Endometrium (tissue), 2 donors: ENCODE data around the gene TTC29.
"Not testable (repeated sequence)": the region's sequence is repeated elsewhere in the genome, so short reads cannot be mapped to it uniquely, and the experiment has no call there.

Source experiments
- FAIRE-seq: peaks from 2 replicates; lab custom pipeline; 2012; peaks lifted over from hg19 to GRCh38; lab: Jason Lieb, UNC
- donor health status: control.
- donor health status: control.

TTC29 gene

DNA sequence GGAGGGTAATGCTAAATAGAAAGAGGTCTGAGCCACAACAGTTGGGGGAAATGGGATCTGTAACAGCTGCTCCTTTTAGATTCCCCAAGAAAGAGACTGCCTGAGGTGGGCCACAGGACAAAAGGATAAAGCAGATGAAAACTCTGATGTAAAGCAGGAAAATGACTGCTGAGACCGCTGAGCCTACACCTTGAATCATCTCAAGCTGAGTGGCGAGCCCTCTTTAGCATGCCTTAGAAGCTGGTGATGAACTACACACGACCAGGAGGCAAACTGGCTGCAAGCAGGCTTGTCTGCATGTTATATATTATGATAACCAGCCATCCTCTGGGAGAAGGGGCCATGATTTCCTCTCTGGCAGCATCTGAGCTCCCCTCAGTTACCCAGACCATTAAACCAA is 88.4 kb downstream of the TTC29 start:
- no peak for FAIRE-seq

DNA sequence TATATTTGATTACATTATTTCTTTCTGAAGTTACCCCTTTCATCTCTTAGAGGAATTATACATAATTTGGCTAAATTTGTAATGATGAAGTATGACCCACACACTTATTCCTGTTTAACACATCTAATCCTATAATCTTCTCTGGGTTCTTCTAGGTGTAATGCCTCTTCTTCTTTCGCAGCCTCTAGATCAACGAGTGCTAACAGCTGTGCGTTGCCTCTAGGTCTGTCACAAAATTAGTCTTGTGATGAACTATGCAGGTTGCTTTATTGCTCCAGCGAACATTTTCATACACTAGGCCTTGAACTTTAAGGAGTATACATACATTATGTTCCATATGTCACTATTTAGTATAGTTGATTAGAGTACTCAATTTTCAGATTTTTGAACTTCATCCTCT is 89.9 kb downstream of the TTC29 start:
- no peak for FAIRE-seq

DNA sequence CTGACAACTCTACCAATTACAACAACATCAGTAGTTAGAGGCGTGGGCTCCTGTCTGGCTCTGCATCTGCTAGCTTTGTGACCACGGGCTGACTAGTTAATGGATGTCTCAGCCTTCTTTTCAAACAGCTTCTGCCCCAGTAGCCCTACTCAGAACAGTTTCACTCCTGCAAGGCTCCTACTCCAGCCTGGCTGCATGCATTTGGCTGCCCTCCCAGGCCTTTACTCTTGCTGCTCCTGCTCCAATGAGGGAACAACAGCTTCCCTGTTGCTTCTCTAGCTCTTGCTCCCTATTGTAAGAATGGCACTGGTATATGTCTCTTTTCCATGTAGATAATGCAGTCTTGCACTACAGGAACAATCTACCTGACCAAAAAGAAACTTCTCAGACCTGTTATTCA is 93.3 kb downstream of the TTC29 start:
- no peak for FAIRE-seq

DNA sequence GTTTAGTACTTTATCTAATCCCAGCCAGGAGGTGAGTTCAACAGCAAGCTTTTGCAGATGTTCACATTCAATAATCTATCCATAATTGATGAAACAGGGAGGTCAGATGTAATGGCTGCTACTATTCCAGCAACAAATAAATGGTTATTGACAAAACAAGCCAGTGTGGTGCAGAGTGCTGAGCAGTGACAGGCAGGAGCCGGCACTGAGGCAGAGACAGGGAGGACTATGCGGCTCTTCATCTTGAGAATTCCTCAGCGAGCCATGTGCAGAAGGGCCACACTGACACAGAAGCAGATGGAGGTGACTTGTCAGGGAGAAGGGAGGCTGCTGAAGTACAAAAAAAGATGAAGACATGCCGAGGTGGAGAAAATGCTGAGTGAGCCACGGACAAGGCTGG is 98.3 kb downstream of the TTC29 start:
- no peak for FAIRE-seq

DNA sequence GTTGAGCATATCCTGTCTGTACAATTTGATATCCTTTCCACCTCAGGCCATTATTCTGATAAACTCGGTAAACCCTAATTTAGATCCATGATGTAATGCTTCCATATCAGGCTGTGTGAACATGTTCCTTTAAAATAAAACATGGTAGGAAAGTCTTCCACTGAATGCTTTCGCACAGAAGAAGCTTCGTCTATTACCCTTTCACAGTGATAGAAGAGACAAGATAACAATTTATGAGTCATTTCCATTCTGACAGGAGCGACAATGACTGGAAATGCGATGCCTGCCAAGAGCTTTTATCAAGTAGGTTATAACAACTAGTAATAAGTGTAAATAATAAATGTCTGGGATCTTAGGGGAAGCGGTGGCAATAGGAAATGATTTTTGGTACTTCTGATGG is 98.8 kb downstream of the TTC29 start:
- no peak for FAIRE-seq

DNA sequence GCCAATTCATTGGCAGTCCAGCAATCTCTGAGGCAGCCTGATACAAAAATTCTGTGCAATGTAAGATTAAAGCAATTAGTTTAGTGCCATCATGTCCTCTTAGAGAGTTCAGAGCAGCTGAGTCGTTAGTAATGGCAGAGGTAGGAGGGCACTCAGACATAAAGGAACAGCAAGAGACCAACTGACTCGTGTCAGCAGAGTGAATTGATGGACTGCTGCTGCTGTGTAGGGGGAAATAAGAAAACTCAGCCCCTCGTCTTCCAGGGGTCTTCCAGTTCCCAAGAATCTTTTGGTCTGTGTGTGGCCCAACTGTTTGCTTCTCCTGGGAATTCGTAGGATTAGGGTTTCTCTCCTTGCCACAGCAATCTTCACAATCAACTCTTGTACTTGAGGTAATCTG is 100.9 kb downstream of the TTC29 start:
- no peak for FAIRE-seq

DNA sequence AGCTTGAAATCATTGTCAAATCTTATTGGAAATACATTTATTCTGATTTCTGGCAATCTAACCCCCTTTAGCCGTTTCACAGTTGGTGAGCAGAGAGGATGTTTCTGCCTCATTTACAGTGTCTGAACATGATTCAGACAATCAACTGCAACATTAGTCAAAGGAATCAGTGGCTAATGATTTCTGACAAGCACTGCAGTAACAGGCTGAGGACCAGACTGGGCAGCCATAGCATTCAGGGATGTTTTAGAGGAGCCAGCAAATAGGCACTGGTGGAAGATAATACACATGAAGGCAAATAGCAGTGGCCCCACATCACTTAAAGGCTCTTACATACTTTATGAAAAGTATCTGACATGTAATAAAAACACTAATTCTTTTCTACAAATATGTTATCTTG is 102.8 kb downstream of the TTC29 start:
- no peak for FAIRE-seq

DNA sequence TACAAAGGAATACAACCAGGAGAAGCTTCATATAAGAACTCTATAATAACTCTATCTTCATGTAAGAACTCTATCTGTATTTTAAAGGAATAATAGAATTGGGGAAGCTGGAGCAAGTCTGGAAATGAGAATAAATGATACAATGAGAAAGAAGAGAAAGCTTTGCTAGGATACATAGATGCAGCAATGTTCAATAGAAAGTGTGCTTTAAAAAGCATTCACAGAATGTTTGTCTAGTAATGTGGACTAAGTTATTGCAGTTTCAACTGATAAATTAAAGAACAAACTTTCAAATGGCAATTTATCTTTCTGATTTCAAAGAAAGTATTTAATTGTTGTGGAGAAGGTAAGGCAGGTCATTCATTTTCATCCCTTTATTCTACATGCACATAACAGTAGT is 104.9 kb downstream of the TTC29 start:
- no peak for FAIRE-seq

DNA sequence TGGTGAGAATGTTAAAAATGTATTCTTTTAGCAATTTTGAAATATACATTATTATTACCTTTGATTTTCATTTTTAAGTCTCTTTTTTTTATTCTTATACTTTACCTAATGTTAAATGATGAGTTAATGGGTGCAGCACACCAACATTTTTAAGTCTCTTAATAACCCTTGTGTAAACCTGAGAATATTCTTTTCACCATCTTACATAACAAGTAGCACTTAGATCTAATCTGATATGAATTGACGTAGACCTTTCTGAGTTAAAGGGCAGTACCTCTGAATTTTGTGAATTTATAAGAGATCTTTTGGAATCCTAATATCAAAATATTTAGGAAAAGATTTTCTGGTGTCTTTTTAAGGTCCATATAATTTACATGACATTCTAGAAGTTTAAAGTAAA is 110.6 kb downstream of the TTC29 start:
- FAIRE-seq = no peak

DNA sequence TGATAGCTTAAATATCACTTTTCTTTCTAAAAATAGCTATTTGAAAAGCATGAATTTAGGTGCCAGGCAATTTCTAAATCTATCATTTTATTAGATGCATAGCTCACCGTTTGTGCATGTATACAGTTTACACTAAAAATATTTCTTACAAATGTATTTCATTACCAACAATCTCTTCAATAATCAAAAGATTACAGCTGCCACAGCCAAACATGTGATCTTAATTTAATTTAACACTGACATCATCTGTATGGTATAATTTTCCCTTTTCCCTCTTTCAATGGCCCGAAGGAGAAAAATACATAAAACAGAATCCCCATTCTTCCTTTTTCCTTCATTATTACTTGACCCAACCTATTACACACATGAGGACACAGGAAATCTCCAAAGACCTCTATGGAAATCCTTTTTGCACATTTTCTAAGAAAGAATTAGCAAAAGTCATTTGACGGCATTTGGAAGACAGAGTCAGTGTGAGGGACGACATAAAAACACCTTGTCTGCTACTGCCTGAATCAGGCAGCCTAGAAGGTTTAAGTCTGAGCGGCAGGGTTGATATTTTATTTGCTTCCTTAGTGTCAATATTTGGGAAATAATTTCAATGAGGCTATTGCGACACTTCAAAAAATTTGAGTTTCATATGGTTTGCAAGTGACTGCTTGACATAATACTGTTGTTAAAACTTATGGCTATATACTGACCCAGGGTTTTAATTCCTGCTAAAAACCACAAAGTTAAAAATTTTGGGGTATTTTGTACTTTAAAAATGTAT is 111.2 kb downstream of the TTC29 start:
- no peak for FAIRE-seq

DNA sequence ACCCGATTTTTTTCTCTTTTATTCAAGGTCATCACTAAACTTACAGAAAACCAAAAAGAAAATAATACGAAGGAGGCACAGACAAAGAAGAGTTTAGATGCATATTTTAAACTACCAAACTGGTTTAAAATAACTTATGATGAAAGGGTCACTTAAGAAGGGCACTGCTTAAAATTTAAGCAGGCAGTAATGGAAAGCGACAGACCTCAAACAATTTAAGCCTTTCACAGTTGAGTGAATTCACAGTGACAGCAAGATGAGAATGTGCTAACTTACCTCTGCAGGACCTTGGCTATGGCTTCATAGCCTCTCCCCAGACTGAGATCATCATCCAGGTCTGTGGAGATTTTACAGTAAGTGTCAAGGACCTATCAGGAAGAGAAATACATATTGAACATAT is 112.1 kb downstream of the TTC29 start:
- no peak for FAIRE-seq

DNA sequence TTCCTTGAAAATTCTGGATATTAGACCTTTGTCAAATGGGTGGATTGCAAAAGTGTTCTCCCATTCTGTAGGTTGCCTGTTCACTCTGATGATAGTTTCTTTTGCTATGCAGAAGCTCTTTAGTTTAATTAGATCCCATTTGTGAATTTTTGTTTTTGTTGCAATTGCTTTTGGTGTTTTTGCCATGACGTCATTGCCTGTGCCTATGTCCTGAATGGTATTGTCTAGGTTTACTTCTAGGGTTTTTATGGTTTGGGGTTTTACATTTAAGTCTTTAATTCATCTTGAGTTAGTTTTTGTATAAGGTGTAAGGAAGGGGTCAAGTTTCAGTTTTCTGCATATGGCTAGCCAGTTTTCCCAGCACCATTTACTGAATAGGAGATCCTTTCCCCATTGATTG is 122.7 kb downstream of the TTC29 start:
- FAIRE-seq = not testable (repeated sequence)

DNA sequence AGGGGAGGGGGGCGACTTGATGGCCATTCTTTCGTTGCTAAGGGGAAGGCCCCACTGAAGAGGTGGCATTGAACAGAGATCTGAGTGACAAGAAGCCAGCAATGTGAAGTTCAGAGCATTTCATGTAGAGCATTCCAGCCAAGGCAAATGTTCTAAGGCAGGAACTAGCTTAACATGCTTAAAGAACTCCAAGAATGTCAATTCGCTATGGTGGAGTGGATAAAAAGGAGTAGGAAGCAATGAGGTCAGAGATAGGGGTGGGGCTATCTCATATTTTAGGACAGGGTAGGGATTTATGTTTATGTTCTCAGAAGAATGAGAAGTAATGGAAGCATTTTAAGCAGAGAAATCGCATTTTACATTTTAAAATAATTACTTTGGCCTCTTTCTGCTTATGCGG is 130.9 kb downstream of the TTC29 start:
- no peak for FAIRE-seq

DNA sequence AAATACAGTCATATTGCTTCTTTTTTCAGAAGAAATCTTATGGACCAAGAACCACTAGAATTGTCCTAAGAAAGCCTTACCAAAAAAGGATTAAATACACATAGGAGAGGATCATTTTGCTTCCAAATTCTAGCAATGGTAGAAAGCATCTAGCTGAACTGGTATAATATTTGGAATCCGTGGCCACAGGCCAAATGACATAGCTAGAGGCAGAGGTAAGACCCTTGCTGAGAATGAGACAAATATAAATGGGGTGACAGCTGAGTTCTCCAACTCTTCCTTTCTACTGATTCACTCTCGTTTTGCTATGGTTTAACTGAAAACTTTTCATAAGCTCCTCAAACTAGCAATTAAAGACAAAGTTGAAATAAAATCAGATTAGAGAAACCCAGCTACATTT is 150.0 kb downstream of the TTC29 start:
- FAIRE-seq = no peak

DNA sequence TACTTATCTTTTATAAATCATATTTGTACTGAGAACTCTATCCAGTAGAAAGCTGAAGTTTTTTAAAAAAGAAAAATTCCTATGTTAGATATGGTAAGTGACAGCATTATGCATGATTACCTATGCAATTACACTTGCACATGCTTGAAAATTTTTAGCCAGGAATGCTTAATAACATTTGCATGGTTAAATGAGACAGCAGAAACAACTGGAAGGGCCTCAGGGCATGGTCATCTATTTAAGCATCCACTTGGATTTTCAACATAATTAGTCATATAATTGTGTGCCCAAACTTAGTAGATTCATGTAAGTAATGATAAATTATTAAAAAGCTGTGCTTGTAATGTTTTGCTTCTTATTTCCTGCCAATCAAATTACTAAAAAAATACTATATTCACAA is 151.9 kb downstream of the TTC29 start:
- FAIRE-seq = no peak

DNA sequence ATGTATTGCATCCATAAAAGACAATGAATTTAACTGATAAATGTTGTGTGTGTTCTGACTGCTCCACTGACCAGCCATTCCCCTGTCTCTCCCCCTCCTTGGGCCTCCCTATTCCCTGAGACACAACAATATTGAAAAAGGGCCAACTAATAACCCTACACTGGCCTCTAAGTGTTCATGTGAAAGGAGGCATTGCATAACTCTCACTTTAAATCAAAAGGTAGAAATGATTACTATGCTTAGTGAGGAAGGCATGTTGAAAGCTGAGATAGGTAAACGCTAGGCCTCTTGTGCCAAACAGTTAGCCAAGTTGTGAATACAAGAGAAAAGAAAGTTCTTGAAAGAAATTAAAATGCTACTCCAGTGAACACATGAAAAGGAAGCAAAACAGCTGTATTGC is 154.2 kb downstream of the TTC29 start:
- FAIRE-seq = no peak

DNA sequence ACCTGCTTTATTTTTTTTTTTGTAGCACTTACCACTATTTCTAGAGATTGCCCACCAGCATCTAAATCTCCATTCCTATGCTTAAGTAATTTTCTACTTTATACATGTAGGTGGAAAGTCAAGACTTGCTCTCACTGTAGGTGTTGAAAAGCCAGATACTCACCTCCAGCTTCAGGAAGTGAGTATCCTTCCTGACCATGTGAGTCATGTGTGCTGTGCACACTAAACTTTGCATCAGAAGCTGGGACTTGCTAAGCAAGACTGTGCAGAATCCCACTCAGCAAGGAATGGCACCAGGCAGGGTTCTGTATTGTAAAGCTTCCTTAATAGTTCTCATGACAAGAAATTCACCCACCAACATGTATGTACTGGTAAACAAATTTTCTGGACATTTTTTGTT is 155.1 kb downstream of the TTC29 start:
- no peak for FAIRE-seq

DNA sequence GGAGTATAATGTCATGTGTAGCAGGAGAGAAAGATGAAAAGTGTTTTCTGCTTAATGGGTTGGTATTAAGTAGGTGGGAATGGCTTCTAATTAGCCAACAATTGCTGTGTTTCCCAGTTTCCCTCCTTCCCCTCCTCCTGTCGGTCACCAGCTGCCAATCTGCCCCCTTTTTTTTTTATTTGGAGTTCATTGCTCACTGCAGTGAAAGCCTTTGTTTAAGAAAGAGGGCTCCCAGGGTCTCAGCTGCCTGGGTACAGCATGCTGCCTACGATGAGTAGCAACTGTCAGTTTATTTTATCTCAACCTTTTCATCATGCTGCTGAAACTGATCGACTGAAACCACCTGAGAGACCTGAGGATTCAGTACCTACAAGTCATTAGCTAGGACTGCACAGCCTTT is 157.9 kb downstream of the TTC29 start:
- FAIRE-seq = no peak

DNA sequence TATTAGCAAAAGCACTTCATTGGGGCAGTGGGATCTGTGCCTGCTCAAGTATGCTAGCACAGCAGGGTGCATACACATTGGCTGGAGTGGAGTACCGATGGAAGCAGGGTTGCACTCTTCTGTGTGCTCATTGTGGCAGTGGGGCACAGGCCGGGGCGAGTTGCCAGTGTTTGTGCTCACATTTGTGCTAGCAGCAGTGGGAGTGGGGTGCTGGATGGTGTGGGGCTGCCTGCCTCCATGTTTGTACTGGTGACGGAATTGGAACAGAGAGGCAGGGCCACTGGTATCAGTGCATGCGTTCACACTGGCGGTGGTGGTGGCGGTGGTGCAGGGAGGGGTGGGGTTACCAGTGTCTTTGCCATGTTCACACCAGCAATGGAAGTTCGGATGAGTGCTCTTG is 169.0 kb downstream of the TTC29 start:
- no peak for FAIRE-seq

DNA sequence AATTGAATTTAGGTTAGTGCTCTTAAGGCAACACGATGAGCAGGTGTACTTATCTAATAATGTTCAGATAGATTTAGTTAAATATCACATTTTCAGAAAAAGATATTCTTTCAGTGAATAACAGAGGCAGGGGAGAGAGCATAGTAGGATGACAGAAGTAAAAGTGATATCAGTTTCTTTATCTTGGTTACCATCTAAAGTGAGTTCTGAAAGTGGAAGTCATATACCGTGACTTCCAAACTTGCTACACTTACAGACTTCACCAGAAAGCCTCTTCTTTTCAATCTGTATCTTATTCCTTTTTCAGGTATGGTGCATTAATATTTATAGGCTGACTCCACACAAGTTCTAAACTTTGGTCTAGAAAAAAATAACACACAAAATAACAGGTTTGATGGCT is 182.1 kb downstream of the TTC29 start:
- FAIRE-seq = no peak

DNA sequence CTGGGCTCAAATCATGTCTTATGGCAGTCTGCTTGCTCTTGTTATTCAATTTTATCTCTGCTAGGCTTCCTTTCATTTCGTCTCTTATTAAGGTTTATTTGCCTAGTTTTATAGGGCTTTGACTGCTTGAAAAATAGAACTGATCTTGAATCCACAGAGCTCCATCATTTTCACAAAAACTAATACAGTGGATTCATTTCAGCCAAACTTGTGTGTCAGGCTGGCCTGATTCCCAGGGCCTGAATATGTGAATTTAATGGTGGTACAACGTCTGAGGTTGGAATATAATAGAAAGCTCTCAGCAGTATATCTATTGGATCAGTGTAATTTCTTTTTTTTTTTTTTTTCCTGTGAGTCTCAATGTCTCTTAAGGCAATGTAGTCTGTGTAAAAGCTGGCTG is 183.6 kb downstream of the TTC29 start:
- FAIRE-seq = no peak

DNA sequence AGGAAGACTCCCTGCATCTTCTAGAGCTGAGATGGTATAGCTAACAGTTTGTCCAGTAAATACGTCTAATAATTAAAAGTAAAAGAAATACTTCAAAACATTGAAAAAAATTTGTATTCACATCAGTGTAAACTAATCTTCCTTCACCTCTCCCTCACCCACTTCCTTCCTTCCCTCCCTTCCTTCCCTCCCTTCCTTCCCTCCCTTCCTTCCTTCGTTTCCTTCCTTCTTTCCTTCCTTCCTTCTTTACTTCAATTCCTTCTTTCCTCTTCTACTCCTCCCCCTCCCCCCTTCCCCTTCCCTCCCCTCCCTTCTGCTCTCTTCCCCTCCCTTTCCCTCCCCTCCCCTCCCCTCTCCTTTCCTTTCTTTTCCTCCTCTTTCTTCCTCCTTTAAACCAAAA is 203.2 kb downstream of the TTC29 start:
- FAIRE-seq = no peak

DNA sequence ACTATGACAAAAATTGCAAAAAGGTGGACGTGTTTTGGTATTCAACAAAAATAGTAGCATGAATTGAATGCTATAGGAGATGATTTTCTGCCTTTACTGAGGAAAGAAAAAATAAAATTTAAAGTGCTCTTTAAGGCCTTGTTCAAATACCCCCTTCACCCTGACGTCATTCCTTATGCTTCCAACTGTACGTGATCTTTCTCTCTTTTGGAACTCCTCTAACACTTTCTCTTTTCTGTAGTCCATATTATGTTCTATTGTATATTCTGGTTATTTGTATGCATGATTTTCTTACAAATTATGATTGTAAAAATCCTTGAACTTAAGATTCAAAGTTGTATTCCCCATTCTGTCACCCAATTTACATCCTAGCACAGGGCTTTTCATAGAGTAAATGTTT is 206.5 kb downstream of the TTC29 start:
- FAIRE-seq = no peak

DNA sequence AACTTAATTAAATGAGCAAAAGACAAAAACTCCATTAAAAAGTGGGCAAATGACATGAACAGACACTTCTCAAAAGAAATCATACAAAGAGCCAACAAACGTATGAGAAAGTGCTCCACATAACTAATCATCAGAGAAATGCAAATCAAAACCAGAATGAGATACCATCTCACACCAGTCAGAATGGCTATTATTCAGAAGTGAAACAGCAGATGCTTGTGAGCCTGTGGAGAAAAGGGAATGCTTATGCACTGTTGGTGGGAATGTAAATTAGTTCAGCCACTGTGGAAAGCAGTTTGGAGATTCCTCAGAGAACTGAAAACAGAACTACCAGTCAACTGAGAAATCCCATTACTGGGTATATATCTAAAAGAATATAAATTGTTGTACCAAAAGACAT is 222.1 kb downstream of the TTC29 start:
- FAIRE-seq = not testable (repeated sequence)

DNA sequence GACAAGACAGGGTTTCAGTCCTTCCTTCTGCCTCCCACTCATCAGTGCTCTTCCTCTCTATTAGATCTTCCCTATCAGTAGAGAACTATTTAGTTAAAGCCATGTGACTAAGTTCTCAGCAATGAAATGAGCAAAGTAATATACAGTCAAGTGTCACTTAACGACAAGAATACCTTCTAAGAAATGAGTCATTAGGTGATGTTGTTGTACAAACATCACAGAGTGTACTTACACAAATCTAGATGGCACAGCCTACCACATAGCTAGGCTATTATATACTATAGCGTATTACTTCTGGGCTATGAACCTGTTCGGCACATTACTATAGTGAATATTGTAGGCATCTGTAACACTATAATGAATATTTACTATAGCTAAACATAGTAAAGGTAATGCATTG is 235.7 kb downstream of the TTC29 start:
- no peak for FAIRE-seq
